HuH-7 (cell line): ENCODE results near the gene AMPD3.

Experiments
- DNase-seq: peaks from one replicate; pipeline ENCODE4 v3.0.0; 2011; ENCODE audit warnings: low spot score

The AMPD3 gene

DNA sequence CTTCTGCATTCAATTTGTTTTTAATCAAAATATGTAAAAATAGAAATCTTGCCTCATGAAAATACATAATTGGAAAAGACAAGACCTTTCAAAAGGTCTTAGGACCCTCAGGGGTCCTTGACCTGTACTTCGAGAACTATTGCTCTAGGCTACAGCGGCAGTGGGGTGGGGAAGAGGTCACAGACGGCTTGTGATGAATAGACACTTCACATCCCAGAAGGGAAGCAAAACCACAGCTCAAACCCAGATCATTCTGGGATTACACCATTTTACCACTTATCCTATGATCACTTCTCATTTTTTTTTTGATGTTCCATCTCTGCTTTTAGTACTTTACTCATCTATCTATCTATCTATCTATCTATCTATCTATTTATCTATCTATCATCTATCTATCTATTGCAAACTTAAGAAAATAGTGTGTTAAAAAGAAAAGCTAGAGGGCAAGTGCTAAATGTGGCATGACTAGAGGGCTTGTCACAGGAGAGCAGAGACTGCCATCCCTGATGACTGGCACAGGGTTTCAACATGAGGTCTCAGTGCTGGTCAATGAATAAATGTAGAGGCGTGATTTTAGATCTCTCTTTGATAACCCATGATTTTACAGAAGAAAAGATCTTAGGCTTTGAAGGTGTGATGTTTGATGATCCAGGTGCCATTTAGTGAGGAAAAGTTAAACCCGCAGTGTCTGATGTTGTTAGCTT lies 48.9 kb downstream of the AMPD3 start:
- no peak for DNase-seq

DNA sequence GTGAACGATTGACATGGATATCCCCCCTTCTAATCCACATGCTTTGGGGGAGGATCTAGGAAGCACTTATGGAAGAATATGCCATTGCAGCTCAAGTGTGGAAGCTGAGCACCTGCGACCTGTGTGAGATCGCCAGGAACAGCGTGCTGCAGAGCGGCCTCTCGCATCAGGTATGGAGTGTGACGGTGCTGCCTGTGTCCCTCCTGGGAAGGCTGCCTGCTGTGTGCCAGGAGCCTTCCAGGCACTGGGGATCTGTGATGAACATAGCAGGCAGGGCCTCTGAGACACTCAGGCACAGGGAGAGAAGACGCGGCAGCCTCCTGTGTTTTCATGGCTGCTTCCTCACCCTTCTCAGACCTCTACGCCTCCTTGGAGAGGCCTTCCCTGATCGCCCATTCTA lies 49.4 kb downstream of the AMPD3 start:
- no peak for DNase-seq

DNA sequence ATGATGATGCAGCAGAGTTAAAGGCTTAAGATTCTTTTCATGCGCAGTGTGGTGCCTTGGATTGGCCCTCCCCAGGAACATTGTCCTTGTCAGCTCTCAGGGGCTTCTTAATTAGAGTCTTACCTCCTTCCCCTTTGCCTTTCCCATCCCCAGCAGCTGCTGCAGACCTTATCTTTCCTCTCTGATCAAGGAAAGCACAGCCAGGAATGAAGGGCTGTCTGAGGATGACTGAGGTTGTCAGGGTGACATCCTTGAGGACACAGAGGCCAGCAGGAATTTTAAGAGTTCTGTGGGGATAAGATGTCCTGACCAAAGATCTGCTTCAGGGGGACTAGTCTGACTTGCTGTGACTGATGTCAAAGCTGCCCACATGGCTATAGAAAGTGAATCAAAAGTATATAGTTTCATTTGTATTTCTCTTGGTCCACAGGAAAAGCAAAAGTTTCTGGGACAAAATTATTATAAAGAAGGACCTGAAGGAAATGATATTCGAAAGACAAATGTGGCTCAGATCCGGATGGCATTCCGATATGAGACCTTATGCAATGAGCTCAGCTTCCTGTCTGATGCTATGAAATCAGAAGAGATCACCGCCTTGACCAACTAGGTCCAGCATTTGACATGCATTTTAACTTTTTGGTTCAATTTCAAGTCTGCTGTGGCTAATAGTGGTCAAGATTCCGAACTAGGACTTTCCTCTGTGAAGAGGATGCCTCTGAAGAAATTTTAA lies 50.4 kb downstream of the AMPD3 start:
- no peak for DNase-seq

DNA sequence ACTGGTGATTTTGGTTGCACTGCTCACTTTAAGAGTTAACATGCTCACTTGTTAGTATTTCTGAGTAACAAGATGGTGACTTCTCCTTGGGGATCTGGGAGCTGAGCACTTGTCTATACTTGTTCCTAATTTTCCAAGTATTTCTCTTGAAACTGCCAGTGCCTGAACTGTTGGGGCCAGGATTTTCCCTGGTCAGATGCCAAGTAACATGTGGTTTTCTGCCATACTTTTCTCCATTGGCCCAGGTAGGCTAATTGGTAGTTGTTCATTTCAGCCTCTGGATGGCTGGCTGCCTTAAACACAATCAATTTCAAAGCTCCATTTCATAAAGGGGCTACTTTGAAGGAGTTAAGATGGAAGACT lies 50.9 kb downstream of the AMPD3 start:
- no peak for DNase-seq

DNA sequence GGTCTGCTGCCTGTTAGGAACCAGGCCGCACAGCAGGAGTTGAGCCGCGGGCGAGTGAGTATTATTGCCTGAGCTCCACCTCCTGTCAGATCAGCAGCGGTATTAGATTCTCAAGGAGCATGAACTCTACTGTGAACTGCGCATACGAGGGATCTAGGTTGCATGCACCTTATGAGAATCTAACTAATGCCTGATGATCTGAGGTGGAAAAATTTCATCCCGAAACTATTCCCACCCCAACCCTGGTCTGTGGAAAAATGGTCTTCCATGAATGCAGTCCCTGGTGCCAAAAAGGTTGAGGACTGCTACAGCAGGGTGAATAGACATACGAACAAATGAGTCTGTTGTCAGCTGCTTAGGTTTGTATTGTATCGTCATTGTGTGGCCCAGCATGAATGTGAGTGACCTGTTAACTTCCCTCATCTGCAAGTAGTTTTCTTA lies 56.1 kb downstream of the AMPD3 start:
- DNase-seq, result no peak

DNA sequence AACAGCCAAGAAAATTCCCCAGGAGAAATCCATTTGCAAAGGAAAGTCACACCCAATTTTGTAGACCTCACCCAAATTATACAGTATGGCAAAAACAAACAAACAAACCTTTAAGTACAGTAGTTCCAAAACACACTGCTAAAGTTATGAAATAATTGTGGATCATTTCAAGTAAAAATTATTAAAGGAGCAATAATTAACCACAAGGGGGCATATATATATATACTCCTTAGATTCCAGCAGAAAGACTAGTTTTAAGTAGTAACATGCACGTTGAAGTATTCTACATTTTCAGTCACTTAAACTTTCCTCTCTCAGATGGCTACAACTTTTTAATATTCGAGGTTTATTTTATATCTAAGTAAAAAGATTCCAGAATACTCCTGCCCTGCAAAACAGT lies 59.1 kb downstream of the AMPD3 start:
- no peak for DNase-seq

DNA sequence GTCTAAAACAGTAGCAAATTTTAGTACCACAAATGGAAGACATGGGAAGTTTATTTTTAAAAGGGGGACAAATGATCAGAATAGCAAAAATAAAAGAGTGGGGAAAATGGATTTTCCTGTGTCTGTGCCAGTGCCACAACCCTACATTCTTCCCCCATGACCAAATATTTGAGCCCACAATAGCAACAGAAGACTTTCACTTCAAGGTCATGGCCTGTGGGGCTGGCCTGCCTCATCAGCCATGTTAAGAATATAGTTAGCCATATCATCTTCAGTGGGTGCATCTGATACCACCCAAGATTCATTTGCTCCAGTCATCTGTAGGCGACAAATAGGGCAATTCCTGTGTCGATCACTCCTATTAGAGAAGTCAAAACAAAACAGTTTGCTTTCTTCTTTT lies 59.6 kb downstream of the AMPD3 start:
- DNase-seq, result no peak

DNA sequence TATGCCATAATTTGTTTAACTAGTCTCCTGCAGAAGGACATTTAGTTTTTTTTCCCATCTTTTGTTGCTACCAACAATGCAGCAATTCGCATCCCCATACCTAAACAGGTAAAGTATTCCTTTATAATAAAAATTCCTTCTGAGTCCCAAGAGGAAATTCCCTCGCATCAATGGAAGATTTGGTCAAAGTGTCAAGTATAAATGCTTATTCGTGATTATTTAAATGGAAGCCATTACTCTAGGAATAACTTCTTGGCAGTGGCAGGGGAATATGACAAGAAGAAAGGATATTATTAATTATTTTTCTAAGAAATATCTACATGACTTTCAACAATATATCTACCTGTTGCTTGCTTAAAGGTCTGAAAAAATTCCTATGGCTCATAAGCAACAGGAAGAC lies 60.4 kb downstream of the AMPD3 start:
- DNase-seq, result no peak

DNA sequence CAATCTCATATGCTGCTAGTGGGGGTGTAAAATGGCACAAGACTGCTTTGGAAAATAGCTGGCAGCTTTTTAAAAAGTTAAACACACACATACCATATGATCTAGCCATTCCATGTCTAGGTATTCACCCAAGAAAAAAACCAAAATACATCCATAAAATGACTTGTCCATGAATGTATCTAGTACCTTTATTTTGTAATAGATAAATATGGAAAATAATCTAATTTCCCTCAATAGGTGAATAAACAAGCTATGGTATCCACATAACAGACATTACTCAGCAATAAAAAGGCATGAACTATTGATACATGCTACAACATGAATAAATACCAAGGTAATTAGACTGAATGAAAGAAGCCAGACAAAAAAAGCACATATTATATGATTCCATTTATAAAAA lies 63.1 kb downstream of the AMPD3 start:
- no peak for DNase-seq

DNA sequence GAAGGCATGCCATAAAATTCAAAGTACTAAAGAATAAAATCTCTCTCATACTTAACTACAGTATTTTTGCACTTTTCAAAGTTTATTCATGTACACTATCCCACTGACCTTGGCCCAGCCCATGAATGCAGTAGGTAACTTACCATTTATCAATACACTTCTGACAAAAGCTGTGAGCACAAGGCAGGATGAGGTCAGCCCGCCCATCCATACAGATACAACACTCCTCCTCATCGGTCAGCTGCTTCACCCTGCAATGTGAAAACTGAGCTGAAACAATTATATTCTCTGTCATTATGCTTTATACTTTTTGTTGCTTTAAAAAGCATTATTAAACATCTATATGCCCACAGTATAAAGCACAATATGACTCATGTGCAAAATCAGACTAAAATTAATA lies 63.8 kb downstream of the AMPD3 start:
- DNase-seq, result no peak

DNA sequence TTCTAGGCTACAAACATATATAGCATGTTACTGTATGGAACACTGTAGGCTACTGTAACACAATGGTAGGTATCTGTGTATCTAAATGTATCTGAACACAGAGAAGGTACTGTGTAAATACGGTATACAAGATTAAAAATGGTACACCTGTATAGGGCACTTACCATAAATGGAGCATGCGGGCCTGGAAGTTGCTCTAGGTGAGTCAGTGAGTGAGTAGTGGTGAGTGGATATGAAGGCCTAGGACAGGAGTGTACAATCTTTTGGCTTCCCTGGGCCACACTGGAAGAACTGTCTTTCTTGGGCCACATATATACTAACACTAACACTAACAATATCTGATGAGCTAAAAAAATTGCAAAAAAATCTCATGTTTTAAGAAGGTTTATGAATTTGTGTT lies 64.6 kb downstream of the AMPD3 start:
- DNase-seq, result no peak

DNA sequence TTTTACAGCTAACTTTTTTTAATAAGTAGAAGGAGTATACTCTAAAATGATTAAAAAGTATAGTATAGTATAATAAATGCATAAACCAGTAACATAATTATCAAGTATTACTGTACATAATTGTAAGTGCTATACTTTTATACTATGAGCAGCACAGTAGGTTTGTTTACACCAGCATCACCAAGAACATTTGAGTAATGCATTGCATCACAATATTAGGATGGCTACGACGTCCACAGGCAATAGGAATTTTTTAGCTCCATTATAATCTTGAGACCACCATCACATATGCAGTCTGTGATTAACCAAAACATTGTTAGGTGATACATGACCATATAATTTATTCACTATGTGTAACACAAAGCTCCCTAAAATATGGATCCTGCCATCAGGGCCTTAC lies 65.5 kb downstream of the AMPD3 start:
- no peak for DNase-seq

DNA sequence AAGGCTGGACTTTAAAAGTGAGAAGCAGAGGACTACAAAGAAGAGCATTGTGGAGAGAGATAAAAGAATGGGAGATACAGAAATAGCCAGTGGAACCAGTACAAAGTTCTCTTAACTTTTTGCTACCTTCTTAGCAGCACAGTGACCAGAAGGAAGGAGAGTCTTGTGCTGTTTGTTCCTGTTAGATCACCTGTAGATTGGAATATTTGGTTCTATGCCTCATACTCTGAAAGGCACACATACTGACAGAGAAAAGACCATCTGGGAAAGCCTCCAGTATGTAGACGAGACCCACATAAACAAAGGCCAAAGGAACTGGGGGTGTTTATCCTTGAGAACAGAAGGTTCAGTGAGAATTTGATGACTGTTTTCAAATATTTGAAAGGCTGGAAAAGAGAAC lies 67.2 kb downstream of the AMPD3 start:
- no peak for DNase-seq

DNA sequence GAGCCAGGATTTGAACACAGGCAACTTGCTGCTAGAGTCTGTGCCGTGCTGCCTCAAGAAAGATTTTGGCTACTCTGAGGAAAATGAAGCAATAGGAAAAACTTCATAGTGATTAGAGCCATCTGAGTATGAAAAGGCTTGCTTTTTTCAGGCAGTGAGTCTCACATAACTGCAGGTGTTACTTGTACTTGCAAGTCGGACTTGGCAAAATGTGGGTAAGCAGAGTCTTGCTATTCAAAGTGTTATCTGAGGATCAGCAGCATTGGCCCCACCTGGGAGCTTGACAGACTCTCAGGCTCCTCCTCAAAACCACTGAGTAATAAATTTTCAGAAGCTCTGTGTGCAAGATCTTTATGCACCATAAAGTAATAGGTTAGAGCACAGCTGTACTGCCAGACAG lies 67.9 kb downstream of the AMPD3 start:
- DNase-seq, result no peak

DNA sequence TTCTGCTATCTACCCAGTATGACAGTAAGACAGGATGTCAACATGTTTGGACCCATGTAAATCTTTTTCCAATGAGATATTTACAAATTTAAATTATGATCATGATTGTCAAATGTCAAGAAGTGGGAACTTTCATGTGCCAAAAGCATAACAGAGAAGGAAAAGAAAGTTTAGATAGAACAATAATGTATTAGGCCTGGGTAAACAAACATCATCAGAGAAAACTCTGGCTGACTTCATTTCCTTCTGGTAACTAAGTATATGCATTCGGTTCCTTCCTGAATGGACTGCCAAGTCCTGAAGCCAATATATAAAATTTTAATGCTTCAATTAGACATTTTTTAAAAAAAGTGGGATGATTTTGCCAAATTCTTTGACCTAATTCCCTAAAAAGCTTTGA lies 69.4 kb downstream of the AMPD3 start:
- DNase-seq, result no peak

DNA sequence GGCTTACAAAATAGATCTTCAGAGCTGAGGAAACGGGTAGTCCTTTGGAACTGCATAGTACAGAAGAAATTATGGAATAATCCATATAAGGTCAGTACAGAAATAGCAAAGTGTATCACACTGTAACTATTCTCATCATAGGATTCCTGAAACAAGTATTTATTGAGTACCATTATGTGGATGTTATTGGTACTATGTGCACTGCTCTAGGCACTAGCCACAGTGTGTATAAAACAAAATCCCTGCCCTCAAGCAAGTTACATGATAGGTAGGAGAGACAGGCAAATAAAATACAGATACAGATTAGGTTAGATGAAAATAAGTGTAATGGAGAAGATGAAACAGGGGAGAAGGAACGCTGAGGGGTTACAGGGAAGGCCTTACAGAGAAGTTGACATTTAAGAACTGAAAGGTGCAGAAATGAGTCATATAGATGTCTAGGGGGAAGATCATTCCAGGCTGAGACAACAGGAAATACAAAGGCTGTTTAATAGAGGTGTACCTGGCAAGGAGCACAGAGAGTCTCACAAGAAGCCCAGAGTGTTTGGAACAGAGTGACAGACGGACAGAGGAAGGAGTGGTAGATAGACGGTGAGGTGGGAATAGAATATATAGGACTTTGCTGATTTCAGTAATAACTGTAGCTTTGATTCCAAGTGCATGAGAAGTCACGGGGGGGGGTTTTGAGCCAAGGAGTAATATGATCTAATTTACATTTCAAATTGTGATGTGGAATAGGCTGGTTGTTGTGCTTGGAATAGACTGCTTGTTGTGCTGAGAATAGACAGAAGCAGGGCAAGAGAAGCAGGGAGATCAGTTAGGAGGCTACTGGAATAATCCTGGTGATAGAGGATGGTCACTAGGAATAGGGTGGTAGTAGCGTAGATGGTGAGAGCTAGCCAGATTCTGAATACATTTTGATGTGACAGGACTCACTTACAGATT lies 72.2 kb downstream of the AMPD3 start:
- no peak for DNase-seq

DNA sequence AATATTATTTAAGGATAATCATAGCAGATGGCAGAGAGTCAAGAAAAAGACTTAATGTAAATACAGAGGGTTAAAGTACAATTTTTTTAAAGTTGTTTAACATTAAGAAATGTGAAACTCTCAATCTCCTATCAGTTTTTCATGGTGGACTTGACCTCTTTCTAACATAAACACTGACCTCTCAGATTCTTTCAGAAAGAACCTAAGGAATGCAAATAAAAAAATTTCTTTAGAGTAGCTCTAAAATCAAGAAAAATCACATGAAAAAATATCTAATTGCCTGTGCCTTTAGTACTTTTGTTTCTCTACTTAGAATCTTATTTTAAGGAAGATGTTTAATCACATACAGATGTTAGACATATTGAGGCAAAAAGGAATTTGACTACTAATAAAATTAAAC lies 73.1 kb downstream of the AMPD3 start:
- DNase-seq, result no peak

DNA sequence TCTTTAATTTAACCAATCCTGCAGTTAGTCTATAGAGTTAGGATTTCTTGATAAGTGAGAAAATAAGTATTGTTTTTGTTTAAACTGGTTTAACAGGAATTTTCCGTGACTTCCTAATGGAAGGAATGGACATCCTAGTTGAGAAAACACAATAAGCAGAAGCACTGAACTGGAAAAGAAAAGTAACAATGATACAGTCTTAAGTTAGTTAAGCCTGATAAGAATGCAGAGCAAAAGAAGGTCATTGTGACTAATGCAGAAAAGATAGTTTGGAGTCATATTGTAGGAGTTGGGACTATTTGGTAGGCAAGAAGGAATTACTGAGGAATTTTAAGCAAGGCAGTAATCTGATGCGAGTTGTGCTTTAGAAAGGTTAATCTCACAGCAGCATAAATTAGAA lies 74.2 kb downstream of the AMPD3 start:
- DNase-seq, result no peak

DNA sequence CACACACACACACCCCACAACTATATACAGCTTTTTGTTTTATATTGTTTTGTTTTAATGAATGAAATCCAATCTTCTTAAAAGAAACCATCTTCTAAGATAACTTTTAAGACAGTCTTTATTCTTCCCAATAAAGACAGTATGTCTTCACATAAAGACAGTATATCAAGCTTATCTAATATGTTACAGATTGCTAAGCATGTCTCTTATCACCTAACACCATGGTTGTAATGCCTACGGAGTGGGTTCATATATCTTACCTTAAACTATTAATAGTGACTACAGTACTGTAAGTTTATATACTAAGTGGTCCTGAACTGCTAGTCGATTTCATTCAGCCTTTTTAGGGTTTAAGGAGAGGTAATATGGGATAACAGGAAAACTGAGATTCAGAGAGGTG lies 77.5 kb downstream of the AMPD3 start:
- no peak for DNase-seq

DNA sequence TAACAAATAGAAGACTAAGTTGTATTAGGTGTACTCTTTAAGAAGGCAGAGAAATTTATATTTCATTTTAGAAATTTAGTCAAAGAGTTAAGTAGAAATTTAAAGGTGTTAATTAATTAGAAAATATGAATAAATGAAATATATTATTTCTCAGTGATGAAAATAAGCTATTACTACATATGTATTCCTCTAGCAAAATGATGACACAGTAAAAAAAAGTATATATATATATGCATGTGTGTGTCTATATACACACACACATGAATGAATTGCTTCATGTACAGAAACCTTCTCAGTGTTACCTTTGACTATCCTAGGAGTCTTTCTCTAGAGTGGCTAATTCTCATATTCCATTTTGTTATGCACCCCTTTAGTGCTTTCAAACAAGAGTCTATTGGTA lies 78.3 kb downstream of the AMPD3 start:
- DNase-seq, result no peak

DNA sequence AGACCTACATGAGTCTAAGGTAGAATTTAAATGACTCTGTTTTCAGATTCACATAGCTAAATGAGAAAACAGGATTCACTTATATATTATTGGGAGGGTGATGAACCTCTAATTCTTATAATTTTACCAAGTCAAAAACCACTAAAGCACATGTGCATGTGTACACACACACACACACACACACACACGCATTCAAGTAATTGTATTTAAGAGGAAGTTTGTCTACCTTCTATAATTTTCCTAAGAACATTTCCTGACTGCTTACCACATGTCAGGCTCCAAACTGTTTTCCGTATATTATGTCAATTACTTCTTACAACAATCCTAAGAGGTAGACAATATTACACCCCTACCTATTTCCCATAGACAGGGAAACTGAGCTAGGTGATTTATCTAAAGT lies 79.3 kb downstream of the AMPD3 start:
- no peak for DNase-seq

DNA sequence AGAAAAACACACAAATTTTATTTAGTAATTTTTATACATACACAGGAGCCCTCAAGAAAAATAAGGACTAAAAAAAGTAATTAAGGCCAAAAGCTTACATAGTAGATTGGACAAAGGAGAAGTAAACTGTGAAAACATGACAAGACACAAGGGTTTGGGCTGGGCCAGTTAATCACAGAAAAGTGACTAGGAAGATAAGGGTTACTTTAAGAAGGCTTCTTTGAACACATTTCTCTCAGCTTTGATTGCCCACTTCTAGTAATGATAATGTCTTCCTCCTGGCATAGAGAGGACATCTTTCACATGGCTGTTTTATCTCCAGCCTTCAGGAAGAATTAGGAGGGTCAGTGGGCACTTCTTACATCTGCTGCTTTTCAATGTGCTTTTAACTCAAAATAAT lies 82.5 kb downstream of the AMPD3 start:
- no peak for DNase-seq

DNA sequence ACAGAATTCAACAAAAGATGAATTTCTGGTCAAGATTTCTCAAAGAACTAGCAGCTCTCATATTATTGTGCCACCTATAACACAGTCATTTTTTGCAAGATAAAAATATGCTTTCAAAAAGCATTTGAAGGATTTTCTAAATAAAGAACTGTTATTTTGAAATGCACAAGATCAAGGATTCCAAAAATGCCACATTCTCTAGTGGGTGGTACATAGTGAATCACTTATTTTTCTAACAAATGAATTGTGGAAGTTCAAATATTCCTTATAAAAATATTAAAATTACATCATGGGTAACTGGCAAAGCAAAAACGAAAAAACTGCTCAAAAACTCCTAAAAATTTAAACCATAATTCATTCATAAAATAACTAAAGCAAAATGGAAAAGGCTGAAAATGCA lies 83.9 kb downstream of the AMPD3 start:
- no peak for DNase-seq
